Liver (tissue), 2 donors: ENCODE results near the gene TNF.

Experiments used
- CTCF ChIP-seq: fragments of 150-350 bp; IDR thresholded peaks from 2 replicates; pipeline ENCODE4 v1.5.1; 2017; ENCODE audit warnings: improper control_type of control experiment, low read depth, low read length; ENCODE audit not compliant: missing input control
- REST ChIP-seq: IDR thresholded peaks from 2 replicates; pipeline ENCODE4 v1.6.1; 2016; ENCODE audit warnings: antibody characterized with exemption, mild to moderate bottlenecking
- donor health status: healthy.

GRCh38 chr6:31582230-31582643, 6.9 kb downstream of the TNF start, which contains the start of gene LTB:
- TF ChIP-seq CTCF (no peak), REST (no peak)
